Neural cell (in vitro differentiated cells): Measurements from ENCODE around the gene NUDCD3. TPM values are rescaled to one million over a fixed set of nuclear protein-coding genes. Genes with fewer than 3 reads are reported as not detected.

Experiments
- H2AFZ ChIP-seq: fragments of 200-600, 300-800 bp; sonication (generic), shearing (Covaris generic); 2 replicates; pipeline ENCODE4 v1.6.0; 2014; ENCODE audit warnings: low read depth, mild to moderate bottlenecking, antibody characterized with exemption, low read length, moderate library complexity
- H3F3A ChIP-seq: fragments of 200-600 bp; shearing (Covaris generic); 2 replicates; pipeline ENCODE4 v1.6.1; 2016; ENCODE audit warnings: mild to moderate bottlenecking, moderate library complexity, mixed read lengths, antibody characterized with exemption, low read length; ENCODE audit not compliant: insufficient read depth, poor library complexity, severe bottlenecking
- H3K27ac ChIP-seq: fragments of 200-600, 300-800 bp; sonication (generic), shearing (Covaris generic); 2 replicates; pipeline ENCODE4 v1.5.1; 2014; ENCODE audit warnings: mild to moderate bottlenecking, low read length, moderate library complexity
- H3K27me3 ChIP-seq: fragments of 300-800, 200-600 bp; sonication (generic), shearing (Covaris generic); 2 replicates; pipeline ENCODE4 v1.6.0; 2014; ENCODE audit warnings: mild to moderate bottlenecking, low read depth, low read length, moderate library complexity; ENCODE audit not compliant: insufficient read depth
- H3K36me3 ChIP-seq: fragments of 300-800, 200-600 bp; sonication (generic), shearing (Covaris generic); 2 replicates; pipeline ENCODE4 v1.5.1; 2014; ENCODE audit warnings: mild to moderate bottlenecking, antibody characterized with exemption, low read length, moderate library complexity; ENCODE audit not compliant: insufficient read depth
- H3K4me2 ChIP-seq: fragments of 300-800, 200-600 bp; sonication (generic), shearing (Covaris generic); 2 replicates; pipeline ENCODE4 v1.6.0; 2014; ENCODE audit warnings: mild to moderate bottlenecking, low read length
- H3K4me3 ChIP-seq: fragments of 300-800, 200-600 bp; sonication (generic), shearing (Covaris generic); 2 replicates; pipeline ENCODE4 v1.5.1; 2014; ENCODE audit warnings: mild to moderate bottlenecking, low read length, moderate library complexity
- H3K79me2 ChIP-seq: fragments of 200-600 bp; shearing (Covaris generic); replicated peaks from 2 replicates; pipeline ENCODE4 v1.6.0; 2014; ENCODE audit warnings: mild to moderate bottlenecking, low read length, moderate library complexity; ENCODE audit not compliant: insufficient read depth
- H3K9ac ChIP-seq: fragments of 300-800, 200-600 bp; sonication (generic), shearing (Covaris generic); 2 replicates; pipeline ENCODE4 v1.6.1; 2016; ENCODE audit warnings: mild to moderate bottlenecking, low read length, mixed read lengths
- H3K9me2 ChIP-seq: fragments of 200-600 bp; shearing (Covaris generic); 2 replicates; pipeline ENCODE4 v1.6.1; 2016; ENCODE audit warnings: mild to moderate bottlenecking, low read length, mixed read lengths; ENCODE audit not compliant: insufficient read depth
- H3K9me3 ChIP-seq: fragments of 200-600, 300-800 bp; sonication (generic), shearing (Covaris generic); 2 replicates; pipeline ENCODE4 v1.6.1; 2016; ENCODE audit warnings: mild to moderate bottlenecking, mixed run types, low read length, moderate library complexity, mixed read lengths
- H4K20me1 ChIP-seq: fragments of 200-600 bp; shearing (Covaris generic); 2 replicates; pipeline ENCODE4 v1.6.1; 2016; ENCODE audit warnings: mild to moderate bottlenecking, mixed run types; ENCODE audit not compliant: insufficient read depth
- EP300 ChIP-seq: fragments of 450-650 bp; conservative IDR thresholded peaks from 2 replicates; pipeline ENCODE4 v1.6.1; 2014; ENCODE audit warnings: antibody characterized with exemption, mild to moderate bottlenecking, moderate library complexity; ENCODE audit not compliant: poor library complexity, severe bottlenecking
- EZH2 ChIP-seq: fragments of 200-600, 300-800 bp; shearing (Covaris generic), sonication (generic); IDR thresholded peaks from 2 replicates; pipeline ENCODE4 v1.6.1; 2014; ENCODE audit warnings: antibody characterized with exemption, low read length, borderline replicate concordance, mild to moderate bottlenecking; ENCODE audit not compliant: insufficient read depth, poor library complexity, severe bottlenecking
- MXI1 ChIP-seq: fragments of 450-650 bp; conservative IDR thresholded peaks from 2 replicates; pipeline ENCODE4 v1.6.1; 2014; ENCODE audit warnings: antibody characterized with exemption, mild to moderate bottlenecking; ENCODE audit not compliant: poor library complexity, severe bottlenecking
- POLR2AphosphoS5 ChIP-seq: IDR thresholded peaks from 2 replicates; pipeline ENCODE4 v1.6.1; 2012
- RAD21 ChIP-seq: fragments of 450-650 bp; conservative IDR thresholded peaks from 2 replicates; pipeline ENCODE4 v1.6.1; 2014; ENCODE audit warnings: antibody characterized with exemption, mild to moderate bottlenecking, moderate library complexity
- SMC3 ChIP-seq: fragments of 450-650 bp; conservative IDR thresholded peaks from 2 replicates; pipeline ENCODE4 v1.6.1; 2014; ENCODE audit warnings: antibody characterized with exemption, mild to moderate bottlenecking, moderate library complexity; ENCODE audit not compliant: poor library complexity
- TAF1 ChIP-seq: IDR thresholded peaks from 2 replicates; pipeline ENCODE4 v1.6.1; 2012; ENCODE audit warnings: low read depth
- polyA plus RNA-seq: library from polyadenylated mRNA; depleted of rRNA; stranded (reverse); fragments of >200 nt; gene quantifications from 2 replicates; pipeline ENCODE4 v1.2.3, GENCODE V29; 2014
- TF ChIP-seq, protein P1 (sequence below): IDR thresholded peaks from 2 replicates; pipeline ENCODE4 v1.6.1; 2012; ENCODE audit warnings: borderline replicate concordance
- TF ChIP-seq, protein P2 (sequence below): fragments of 450-650 bp; IDR thresholded peaks from 2 replicates; pipeline ENCODE4 v1.5.1; 2014; ENCODE audit warnings: antibody characterized with exemption, mild to moderate bottlenecking, moderate library complexity; ENCODE audit not compliant: poor library complexity, severe bottlenecking

NUDCD3 gene
- polyA plus RNA-seq, 1 donor from 2014 or later: 69.9 TPM

DNA sequence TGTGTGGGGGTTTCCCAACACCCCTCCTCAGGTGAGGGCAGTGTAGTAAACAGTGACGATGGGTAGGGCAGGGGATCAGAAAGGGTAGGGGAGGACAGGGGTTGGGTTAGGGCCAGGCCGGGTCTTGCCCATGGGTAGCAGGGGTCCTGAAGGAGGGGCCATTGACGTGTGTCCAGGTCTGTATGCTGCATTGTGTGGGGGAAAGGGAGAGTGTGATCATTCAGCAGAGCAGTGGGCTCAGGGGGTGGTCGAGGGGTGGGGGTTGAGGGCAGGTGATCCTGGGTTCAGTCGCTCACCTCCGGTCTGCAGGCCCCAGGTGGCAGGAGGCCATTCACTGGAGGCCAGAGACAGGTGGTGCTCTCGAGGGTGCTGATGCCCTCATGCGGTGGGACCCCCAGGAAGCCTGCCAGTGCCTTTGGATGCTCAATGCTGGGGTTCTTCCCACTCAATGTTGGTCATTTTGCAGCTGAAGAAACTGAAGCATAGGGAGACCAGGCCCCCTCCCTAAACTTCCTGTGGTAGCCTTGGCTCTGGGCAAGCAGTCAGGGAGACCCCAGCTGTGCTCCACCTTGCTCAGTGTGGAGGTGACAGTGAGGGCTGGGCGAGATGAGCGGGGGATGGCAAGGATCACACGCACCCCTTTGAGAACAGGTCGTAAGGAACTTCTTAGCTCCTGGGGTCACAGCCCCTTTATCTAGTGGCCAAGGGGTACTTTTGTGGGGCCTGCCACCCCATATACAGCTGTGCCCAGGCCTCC is 116.3 kb downstream of the NUDCD3 start:
- Histone ChIP-seq H3K9me2 (no peaks in the 10 kb centered on the region), H3K27ac (no peak overlapping the region), H3K4me2 (no peak overlapping the region), H2AFZ (no peak overlapping the region), H3K4me3 (no peak overlapping the region), H3K36me3 (no peaks in the 10 kb centered on the region), H3K79me2 (no peaks in the 10 kb centered on the region), H3F3A (no peaks in the 10 kb centered on the region), H3K9ac (no peak overlapping the region), H3K9me3 (no peaks in the 10 kb centered on the region), H3K27me3 (no peaks in the 10 kb centered on the region), H4K20me1 (no peaks in the 10 kb centered on the region)
- TF ChIP-seq MXI1: no peak
- no peak for TF ChIP-seq POLR2AphosphoS5
- no peak for TF ChIP-seq EZH2
- no peak for TF ChIP-seq EP300
- TF ChIP-seq, protein P1, sequence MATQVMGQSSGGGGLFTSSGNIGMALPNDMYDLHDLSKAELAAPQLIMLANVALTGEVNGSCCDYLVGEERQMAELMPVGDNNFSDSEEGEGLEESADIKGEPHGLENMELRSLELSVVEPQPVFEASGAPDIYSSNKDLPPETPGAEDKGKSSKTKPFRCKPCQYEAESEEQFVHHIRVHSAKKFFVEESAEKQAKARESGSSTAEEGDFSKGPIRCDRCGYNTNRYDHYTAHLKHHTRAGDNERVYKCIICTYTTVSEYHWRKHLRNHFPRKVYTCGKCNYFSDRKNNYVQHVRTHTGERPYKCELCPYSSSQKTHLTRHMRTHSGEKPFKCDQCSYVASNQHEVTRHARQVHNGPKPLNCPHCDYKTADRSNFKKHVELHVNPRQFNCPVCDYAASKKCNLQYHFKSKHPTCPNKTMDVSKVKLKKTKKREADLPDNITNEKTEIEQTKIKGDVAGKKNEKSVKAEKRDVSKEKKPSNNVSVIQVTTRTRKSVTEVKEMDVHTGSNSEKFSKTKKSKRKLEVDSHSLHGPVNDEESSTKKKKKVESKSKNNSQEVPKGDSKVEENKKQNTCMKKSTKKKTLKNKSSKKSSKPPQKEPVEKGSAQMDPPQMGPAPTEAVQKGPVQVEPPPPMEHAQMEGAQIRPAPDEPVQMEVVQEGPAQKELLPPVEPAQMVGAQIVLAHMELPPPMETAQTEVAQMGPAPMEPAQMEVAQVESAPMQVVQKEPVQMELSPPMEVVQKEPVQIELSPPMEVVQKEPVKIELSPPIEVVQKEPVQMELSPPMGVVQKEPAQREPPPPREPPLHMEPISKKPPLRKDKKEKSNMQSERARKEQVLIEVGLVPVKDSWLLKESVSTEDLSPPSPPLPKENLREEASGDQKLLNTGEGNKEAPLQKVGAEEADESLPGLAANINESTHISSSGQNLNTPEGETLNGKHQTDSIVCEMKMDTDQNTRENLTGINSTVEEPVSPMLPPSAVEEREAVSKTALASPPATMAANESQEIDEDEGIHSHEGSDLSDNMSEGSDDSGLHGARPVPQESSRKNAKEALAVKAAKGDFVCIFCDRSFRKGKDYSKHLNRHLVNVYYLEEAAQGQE: no peak
- TF ChIP-seq RAD21: no peak
- TF ChIP-seq, protein P2, sequence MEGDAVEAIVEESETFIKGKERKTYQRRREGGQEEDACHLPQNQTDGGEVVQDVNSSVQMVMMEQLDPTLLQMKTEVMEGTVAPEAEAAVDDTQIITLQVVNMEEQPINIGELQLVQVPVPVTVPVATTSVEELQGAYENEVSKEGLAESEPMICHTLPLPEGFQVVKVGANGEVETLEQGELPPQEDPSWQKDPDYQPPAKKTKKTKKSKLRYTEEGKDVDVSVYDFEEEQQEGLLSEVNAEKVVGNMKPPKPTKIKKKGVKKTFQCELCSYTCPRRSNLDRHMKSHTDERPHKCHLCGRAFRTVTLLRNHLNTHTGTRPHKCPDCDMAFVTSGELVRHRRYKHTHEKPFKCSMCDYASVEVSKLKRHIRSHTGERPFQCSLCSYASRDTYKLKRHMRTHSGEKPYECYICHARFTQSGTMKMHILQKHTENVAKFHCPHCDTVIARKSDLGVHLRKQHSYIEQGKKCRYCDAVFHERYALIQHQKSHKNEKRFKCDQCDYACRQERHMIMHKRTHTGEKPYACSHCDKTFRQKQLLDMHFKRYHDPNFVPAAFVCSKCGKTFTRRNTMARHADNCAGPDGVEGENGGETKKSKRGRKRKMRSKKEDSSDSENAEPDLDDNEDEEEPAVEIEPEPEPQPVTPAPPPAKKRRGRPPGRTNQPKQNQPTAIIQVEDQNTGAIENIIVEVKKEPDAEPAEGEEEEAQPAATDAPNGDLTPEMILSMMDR: no peak
- no peak for TF ChIP-seq TAF1
- TF ChIP-seq SMC3: no peak

DNA sequence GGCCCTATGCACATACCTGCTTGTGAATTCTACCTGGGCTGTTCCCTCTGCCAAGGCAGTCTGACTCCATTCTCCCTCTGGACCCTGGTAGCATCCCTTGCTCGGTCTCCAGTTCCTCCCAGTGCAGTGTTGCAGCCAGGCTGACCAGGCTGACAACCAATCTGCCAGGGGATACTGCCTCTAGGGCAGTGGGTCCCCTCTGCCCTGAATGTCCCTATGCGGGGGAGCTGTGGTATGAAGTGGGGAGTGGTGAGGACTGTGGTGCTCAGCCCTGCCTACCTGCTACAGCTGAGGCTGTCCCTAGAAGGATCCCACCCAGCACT is 117.1 kb downstream of the NUDCD3 start:
- Histone ChIP-seq H3K9ac (no peak overlapping the region), H3K79me2 (no peaks in the 10 kb centered on the region), H3K4me3 (no peak overlapping the region), H3K9me2 (no peaks in the 10 kb centered on the region), H3K27me3 (no peaks in the 10 kb centered on the region), H3K9me3 (no peaks in the 10 kb centered on the region), H4K20me1 (no peaks in the 10 kb centered on the region), H2AFZ (no peak overlapping the region), H3K27ac (no peak overlapping the region), H3K4me2 (no peak overlapping the region), H3F3A (no peaks in the 10 kb centered on the region), H3K36me3 (no peaks in the 10 kb centered on the region)
- no peak for TF ChIP-seq SMC3
- no peak for TF ChIP-seq RAD21
- TF ChIP-seq, protein P1: no peak
- TF ChIP-seq, protein P2: no peak
- TF ChIP-seq MXI1: no peak
- no peak for TF ChIP-seq POLR2AphosphoS5
- TF ChIP-seq EP300: no peak
- TF ChIP-seq EZH2: no peak
- TF ChIP-seq TAF1: no peak
